Left renal pelvis (tissue), 4 donors: Measurements from ENCODE around the gene VPS13D. TPM values are rescaled to one million over a fixed set of nuclear protein-coding genes. Genes with fewer than 3 reads are reported as not detected.
"Not testable (repeated sequence)": the region's sequence is repeated elsewhere in the genome, so short reads cannot be mapped to it uniquely, and the experiment has no call there.

ENCODE experiments used
- DNase-seq, 4 donors: peaks; one replicate each; pipeline ENCODE4 v3.0.0-alpha.2; 2013; ENCODE audit warnings: low read depth in 4 of 4, low spot score in 3 of 4
- polyA plus RNA-seq, 4 donors: library from polyadenylated mRNA; unstranded; fragments of 120-200 nt; gene quantifications; one replicate each; pipeline ENCODE4 v1.2.1, GENCODE V29; 2013; ENCODE audit not compliant: insufficient read length in 4 of 4

The VPS13D gene
- polyA plus RNA-seq, 4 donors, result 28.6 to 32.3 (median 30.4) TPM

GRCh38 chr1:12285496-12286143 lies 55.8 kb downstream of the VPS13D start:
- no peak for DNase-seq

DNA sequence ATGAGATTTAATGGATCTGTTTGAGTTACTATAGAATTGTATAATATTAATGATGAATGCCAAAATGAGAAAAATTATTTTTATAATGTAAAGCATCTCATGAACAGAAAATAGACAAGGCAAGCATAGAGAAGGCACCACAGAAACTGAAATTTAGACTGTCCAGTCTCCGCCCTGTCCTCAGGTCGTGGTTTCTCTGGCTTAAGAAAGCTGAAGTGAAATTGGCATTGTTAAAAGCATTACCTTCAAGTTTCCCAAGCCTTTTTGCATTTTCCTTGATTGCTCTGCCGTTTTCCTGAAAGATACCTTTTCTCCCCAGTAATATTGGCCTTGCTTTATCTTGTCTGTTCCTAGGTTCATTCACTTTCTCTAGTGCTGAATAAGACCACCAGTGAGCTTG lies 58.0 kb downstream of the VPS13D start:
- DNase-seq, result no peak

GRCh38 chr1:12290828-12291227 lies 61.0 kb downstream of the VPS13D start:
- no peak for DNase-seq

- no peak for DNase-seq
Observed at GRCh38 chr1:12293416-12293815, 63.6 kb downstream of the VPS13D start.

DNA sequence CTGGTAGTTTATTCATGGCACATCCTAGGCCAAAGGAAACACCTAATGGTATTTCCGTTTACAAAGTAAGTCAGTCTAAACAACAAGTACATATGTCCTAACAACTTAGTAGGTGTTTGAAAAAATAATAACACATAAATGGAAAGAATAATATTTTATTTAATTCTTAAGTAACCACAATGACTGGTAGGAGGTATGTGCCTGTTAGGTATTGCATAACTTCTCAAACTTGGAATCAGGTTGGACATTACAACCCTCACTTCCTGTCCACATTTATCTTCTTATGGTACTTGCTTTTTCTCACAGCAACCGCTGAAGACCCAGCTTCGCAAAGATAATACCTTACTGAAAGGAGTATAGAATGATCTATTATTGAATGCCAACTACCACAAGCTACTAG lies 64.2 kb downstream of the VPS13D start:
- DNase-seq, result no peak

DNA sequence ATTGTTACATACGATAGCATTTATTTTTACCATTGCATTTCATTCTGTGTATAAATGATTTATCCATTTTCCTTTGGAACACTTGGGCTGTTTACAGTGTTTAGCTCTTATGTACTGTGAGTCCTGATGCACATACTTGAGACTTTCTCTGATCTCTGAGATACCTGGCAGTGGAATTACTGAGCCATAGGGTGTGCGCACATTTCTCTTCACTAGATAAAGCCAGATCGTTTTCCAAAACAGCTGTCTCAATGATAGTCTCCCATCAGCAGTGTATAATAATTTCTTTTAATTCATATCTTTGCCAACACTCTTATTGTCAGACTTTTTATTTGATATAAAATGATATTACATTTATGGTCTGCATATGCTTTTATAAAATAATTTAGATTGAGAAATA lies 66.2 kb downstream of the VPS13D start:
- DNase-seq, result no peak

- DNase-seq, result no peak
Observed at GRCh38 chr1:12296623-12297022, 66.8 kb downstream of the VPS13D start.

DNA sequence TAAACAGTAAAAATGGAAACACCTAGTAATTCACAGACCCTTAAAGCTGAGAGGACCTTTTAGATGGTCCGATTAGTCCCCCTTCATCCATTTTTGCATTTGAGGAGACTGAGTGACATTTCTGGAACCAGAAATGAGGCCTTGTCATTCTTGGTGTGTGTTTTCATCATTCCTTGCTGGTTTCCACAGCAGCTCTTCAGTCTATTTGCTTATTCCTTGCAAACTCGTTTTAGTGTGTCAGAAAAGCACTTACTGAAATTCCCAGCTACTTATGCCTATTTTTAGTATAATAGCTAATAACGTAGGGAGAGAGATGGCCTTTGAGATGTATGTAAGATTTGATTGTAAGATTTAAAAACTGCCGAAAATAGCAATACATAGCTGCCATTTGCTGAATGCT lies 70.9 kb downstream of the VPS13D start:
- no peak for DNase-seq

GRCh38 chr1:12301518-12302237 lies 71.8 kb downstream of the VPS13D start:
- DNase-seq, result no peak

DNA sequence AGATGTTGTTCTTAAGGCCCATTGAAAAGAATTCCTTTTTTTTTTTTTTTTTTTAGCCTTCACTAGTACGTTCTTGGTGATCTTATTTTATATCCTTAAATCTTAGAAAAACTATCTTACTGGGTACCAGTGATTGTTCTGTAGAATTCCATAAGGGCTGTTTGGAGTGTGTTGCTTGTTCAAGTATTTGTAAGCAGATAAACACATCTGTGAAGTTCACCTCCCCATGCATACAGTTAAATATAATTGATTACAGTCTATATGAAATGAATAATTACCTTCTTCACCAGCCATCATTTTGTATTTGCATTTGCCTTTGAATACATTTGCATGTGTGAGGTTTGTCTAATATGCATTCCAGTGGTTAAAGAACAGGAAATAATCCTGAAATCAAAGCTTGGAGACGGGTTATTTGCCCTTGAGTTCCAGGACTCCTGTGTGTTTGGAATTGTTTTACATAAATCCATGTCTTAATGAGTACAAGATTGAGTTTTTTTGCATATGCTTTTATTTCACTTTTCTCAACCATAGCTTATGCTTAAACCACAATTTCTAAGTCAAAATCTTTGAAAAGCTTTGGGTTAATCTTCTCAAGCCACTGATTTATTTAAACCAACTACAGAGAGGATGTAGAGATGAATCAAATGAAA lies 73.1 kb downstream of the VPS13D start:
- DNase-seq, result no peak

DNA sequence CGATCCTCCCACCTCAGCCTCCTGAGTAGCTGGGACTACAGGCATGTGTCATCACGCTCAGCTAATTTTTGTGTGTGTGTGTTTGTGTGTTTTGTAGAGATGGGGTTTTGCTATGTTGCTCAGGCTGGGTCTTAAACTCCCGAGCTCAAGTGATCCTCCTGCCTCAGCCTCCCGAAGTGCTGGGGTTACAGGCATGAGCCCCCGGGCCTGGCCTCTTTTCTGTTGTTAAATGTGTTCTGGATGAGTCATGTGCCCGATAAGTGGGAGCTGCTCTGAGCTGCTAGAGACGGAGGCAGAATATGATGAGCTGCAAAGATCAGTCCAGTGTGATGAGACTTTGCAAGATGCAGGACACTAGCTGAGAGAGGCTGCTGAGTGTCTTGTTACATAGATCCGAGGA lies 75.5 kb downstream of the VPS13D start:
- DNase-seq, result no peak

DNA sequence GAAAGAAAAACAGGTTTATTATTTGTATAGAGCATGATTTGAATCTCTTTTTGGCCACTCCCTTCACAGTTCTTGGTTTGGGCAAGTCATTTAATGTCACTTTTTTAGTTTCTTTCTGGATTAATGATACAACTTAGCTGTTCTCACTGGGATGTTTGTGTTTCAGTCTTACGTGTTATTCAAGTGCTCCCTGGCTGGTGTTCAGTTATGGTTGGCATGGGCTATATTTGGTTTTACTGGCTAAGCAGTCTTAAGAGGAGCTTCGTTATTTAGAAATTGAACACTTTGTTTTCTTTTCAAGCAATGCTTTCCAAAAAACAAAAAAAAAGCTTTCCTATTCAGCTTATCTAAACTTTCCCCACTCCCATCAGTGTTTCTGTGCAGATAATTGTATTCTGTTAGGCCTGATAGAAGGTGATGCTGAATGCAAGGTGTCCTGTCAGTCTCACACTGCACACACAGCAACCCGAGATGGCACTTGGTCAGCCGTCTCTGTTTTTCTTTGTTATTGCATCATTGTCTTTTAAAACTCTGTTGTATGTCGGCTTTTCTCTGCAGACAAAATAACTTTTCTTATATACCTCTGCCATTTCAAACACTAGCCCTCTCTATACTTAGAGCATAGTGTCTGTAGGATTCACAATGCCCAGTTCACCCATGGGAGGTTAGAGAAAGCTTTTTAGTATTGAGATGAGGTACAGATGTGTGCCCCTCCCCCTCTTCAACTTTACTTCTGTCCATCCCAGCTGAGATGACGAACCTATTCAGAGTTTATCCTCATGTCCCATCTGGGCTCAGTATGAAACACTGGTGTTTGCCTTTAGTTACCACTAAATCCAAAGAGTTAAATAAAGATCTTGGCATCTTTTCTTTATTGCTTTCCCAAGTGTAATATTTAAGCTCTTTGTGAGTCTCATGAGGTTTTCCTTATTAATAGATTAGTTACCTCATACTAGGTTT lies 80.2 kb downstream of the VPS13D start:
- no peak for DNase-seq

GRCh38 chr1:12314333-12314903 lies 84.6 kb downstream of the VPS13D start:
- DNase-seq, result no peak

DNA sequence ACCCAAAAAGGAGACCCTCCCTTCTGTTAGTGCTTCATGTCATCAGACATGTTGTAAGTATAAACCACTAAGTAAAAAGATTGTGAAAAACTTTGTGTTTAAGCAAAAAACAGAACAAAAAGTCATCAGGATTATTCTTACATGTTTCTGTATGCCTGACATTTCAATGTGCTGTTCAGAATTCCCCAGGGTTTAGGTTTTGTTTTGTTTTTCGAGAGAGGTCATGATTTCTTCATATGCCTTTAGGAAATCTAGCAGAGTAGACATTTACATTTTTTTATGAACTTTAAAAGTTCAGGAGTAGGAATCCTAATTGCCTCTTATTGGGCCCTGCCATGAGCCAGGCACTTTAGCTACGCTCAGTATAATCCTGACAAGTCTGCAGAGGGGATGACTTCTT lies 85.3 kb downstream of the VPS13D start:
- no peak for DNase-seq

DNA sequence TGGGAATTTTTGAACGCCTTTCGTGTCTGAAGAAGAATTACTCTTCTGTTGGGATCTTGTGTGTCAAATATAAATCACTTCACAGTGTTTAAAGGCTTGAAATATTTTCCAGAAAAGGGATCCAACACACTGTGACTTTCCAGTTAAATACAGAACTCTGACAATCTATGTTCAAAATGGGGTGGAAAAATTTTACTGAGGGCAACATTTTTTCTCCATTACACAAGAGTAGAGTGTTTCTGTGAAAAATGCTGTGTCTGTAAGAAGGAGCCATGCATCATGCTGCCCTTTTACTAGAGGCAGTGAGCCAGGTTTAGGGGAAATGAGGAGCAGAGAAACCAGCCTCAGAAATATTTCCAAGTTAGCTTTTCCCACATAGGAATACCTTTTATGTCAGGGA lies 86.5 kb downstream of the VPS13D start:
- no peak for DNase-seq

GRCh38 chr1:12320486-12320885 lies 90.7 kb downstream of the VPS13D start:
- DNase-seq, result no peak

GRCh38 chr1:12324423-12324822 lies 94.6 kb downstream of the VPS13D start:
- no peak for DNase-seq

DNA sequence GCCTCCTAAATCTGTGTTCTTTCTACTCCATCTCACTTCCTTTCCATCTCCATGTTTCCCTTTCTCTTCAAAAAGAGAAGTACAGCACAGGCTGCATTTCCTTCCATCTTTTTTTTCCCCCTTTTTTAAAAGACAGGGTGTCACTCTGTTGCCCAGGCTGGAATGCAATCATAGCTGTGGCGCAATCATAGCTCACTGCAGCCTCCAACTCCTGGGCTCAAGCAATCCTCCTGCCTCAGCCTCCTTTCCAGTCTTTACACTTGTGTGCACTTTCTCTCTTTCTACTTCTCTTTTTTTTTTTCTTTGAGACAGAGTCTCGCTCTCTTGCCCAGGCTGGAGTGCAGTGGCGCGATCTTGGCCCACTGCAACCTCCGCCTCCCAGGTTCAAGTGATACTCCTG lies 95.1 kb downstream of the VPS13D start:
- not testable (repeated sequence) for DNase-seq

GRCh38 chr1:12326986-12327385 lies 97.2 kb downstream of the VPS13D start:
- no peak for DNase-seq

DNA sequence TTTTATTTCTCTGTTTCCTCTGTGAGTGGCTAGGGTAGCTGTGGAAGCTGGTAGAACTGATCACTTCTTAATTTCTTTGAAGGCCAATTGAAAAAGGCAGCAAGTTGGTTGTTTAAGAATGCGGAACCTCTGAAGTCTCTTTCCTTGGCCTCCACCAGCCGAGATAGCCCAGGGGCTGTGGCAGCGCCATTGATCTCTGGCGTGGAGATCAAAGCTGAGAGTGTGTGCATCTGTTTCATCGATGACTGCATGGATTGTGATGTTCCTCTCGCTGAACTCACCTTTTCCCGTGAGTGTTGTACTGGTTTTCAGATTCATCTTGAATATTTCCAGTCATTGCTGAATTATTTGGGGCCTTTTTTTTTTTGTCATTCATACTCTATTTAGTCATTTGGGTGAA lies 97.7 kb downstream of the VPS13D start:
- no peak for DNase-seq
